ENCODE data around the gene TFR2.

GRCh38 chr7:100577103-100577502, 64.2 kb downstream of the TFR2 start:
- TF ChIP-seq, protein P1, sequence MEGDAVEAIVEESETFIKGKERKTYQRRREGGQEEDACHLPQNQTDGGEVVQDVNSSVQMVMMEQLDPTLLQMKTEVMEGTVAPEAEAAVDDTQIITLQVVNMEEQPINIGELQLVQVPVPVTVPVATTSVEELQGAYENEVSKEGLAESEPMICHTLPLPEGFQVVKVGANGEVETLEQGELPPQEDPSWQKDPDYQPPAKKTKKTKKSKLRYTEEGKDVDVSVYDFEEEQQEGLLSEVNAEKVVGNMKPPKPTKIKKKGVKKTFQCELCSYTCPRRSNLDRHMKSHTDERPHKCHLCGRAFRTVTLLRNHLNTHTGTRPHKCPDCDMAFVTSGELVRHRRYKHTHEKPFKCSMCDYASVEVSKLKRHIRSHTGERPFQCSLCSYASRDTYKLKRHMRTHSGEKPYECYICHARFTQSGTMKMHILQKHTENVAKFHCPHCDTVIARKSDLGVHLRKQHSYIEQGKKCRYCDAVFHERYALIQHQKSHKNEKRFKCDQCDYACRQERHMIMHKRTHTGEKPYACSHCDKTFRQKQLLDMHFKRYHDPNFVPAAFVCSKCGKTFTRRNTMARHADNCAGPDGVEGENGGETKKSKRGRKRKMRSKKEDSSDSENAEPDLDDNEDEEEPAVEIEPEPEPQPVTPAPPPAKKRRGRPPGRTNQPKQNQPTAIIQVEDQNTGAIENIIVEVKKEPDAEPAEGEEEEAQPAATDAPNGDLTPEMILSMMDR (IDR thresholded peaks at IDR 0.05): no peak
- TF ChIP-seq POLR2AphosphoS5 (IDR thresholded peaks at IDR 0.05; ENCODE audit: low read depth, low read length) (no peak), SIN3A (IDR thresholded peaks at IDR 0.05; ENCODE audit: borderline replicate concordance, insufficient read depth, low read depth, low read length) (no peak)
- TF ChIP-seq, protein P2, sequence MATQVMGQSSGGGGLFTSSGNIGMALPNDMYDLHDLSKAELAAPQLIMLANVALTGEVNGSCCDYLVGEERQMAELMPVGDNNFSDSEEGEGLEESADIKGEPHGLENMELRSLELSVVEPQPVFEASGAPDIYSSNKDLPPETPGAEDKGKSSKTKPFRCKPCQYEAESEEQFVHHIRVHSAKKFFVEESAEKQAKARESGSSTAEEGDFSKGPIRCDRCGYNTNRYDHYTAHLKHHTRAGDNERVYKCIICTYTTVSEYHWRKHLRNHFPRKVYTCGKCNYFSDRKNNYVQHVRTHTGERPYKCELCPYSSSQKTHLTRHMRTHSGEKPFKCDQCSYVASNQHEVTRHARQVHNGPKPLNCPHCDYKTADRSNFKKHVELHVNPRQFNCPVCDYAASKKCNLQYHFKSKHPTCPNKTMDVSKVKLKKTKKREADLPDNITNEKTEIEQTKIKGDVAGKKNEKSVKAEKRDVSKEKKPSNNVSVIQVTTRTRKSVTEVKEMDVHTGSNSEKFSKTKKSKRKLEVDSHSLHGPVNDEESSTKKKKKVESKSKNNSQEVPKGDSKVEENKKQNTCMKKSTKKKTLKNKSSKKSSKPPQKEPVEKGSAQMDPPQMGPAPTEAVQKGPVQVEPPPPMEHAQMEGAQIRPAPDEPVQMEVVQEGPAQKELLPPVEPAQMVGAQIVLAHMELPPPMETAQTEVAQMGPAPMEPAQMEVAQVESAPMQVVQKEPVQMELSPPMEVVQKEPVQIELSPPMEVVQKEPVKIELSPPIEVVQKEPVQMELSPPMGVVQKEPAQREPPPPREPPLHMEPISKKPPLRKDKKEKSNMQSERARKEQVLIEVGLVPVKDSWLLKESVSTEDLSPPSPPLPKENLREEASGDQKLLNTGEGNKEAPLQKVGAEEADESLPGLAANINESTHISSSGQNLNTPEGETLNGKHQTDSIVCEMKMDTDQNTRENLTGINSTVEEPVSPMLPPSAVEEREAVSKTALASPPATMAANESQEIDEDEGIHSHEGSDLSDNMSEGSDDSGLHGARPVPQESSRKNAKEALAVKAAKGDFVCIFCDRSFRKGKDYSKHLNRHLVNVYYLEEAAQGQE (IDR thresholded peaks at IDR 0.05; ENCODE audit: insufficient read depth in 1 of 2, low read depth in 2 of 2, low read length in 1 of 2): no peak
